GM12874 (cell line): ENCODE results near the gene ACER2.

Experiments
- TF ChIP-seq, protein P1 (sequence below): IDR thresholded peaks from 2 replicates; pipeline ENCODE4 v1.5.1; 2011; ENCODE audit warnings: low read depth, mild to moderate bottlenecking, control low read depth, low read length, moderate library complexity; ENCODE audit not compliant: insufficient read depth

Gene ACER2

GRCh38 chr9:19408693-19409400, at the start of gene ACER2:
Gene ACER2, plus strand, starts transcription at chr9:19409009. Its CDS starts 76 bp downstream, at chr9:19409085.
- TF ChIP-seq, protein P1, sequence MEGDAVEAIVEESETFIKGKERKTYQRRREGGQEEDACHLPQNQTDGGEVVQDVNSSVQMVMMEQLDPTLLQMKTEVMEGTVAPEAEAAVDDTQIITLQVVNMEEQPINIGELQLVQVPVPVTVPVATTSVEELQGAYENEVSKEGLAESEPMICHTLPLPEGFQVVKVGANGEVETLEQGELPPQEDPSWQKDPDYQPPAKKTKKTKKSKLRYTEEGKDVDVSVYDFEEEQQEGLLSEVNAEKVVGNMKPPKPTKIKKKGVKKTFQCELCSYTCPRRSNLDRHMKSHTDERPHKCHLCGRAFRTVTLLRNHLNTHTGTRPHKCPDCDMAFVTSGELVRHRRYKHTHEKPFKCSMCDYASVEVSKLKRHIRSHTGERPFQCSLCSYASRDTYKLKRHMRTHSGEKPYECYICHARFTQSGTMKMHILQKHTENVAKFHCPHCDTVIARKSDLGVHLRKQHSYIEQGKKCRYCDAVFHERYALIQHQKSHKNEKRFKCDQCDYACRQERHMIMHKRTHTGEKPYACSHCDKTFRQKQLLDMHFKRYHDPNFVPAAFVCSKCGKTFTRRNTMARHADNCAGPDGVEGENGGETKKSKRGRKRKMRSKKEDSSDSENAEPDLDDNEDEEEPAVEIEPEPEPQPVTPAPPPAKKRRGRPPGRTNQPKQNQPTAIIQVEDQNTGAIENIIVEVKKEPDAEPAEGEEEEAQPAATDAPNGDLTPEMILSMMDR: peak; percentile 32; the same call in 1 of the 2 replicates

DNA sequence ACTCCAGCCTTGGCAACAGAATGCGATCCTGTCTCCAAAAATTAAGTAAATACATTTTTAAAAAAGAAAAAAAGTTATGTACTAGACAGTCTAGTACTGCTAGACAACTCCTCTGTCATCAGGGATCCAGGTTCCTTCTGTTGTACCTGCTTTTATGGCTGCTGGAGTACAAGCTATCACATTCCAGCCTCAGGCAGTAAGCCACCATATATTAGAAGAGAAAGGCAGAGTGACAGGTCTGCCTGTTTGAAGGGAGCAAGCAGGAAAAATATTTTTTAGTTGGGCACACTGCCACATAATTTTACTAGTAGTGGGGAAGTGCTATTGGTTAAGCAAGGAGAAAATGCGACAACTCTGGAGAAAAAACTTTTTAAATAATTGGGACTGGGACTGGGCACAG, 39.7 kb upstream of the ACER2 start:
- TF ChIP-seq, protein P1: no peak

GRCh38 chr9:19371942-19372341, 36.9 kb upstream of the ACER2 start:
- TF ChIP-seq, protein P1: no peak

DNA sequence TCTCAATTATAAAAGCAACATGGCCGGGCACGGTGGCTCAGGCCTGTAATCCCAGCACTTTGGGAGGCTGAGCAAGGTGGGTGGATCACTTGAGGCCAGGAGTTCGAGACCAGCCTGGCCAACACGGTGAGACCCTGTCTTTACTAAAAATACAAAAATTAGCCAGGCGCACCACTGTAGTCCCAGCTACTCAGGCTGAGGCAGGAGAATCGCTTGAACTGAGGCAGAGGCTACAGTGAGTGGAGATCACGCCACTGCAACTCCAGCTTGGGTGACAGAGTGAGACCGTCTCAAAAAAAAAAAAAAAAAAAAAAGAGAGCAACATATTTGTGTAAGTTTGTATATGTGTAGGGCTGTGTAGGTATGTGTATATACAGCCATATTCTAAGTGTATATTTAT, 36.2 kb upstream of the ACER2 start:
- TF ChIP-seq, protein P1: no peak

DNA sequence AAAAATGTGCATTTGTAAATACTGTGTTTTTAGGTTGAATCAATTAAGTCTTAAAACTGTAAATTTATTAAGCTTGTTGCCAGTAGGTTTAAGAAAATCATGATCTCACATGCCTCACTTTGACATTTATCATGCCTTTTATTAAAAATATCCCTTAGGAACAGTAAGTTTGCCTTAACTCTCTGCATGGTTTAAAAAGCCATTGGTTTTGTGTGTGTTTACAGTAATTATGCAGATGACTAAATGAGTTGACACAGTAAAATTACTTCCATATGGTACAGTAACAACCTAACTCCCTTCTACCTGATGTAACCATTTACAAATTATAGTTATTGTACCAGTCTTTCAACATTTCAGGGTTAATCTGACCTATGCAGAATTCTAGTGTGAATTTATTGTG, 35.3 kb upstream of the ACER2 start:
- TF ChIP-seq, protein P1: no peak

GRCh38 chr9:19375538-19375937, 33.3 kb upstream of the ACER2 start:
- TF ChIP-seq, protein P1: no peak

- TF ChIP-seq, protein P1: no peak
These were observed 31.9 kb upstream of the ACER2 start for GRCh38 chr9:19376931-19377330.
